Mesendoderm (in vitro differentiated cells): Measurements from ENCODE around the gene ANKHD1.
"Not testable (repeated sequence)": the region's sequence is repeated elsewhere in the genome, so short reads cannot be mapped to it uniquely, and the experiment has no call there.

Source experiments
- DNase-seq: peaks from one replicate; pipeline ENCODE4 v3.0.0; 2013
- H2AK5ac ChIP-seq: 2 replicates; pipeline ENCODE4 v1.6.1; 2013; ENCODE audit warnings: low read length, inconsistent platforms
- H2BK120ac ChIP-seq: 2 replicates; pipeline ENCODE4 v1.6.1; 2013; ENCODE audit warnings: low read depth, mild to moderate bottlenecking, low read length, moderate library complexity, mixed read lengths
- H2BK15ac ChIP-seq: replicated peaks from 2 replicates; pipeline ENCODE4 v1.6.1; 2013; ENCODE audit warnings: low read depth, mild to moderate bottlenecking, moderate library complexity
- H2BK5ac ChIP-seq: 2 replicates; pipeline ENCODE4 v1.6.1; 2013; ENCODE audit warnings: low read length, inconsistent platforms
- H3K18ac ChIP-seq: 2 replicates; pipeline ENCODE4 v1.6.1; 2013; ENCODE audit warnings: mild to moderate bottlenecking, low read length, mixed read lengths
- H3K23ac ChIP-seq: one replicate; pipeline ENCODE4 v1.6.1; 2013; ENCODE audit warnings: low read length
- H3K27ac ChIP-seq: 2 replicates; pipeline ENCODE4 v1.5.1; 2013; ENCODE audit warnings: low read depth, mild to moderate bottlenecking, inconsistent platforms, low read length, moderate library complexity
- H3K27me3 ChIP-seq: 2 replicates; pipeline ENCODE4 v1.6.1; 2013; ENCODE audit warnings: low read length, control low read depth, mild to moderate bottlenecking, inconsistent platforms; ENCODE audit not compliant: insufficient read depth, poor library complexity
- H3K36me3 ChIP-seq: 2 replicates; pipeline ENCODE4 v1.6.1; 2013; ENCODE audit warnings: low read length, inconsistent platforms; ENCODE audit not compliant: control insufficient read depth, insufficient read depth
- H3K4ac ChIP-seq: one replicate; pipeline ENCODE4 v1.6.1; 2013; ENCODE audit warnings: low read depth, mild to moderate bottlenecking, low read length, moderate library complexity
- H3K4me1 ChIP-seq: 2 replicates; pipeline ENCODE4 v1.6.1; 2013; ENCODE audit warnings: low read depth, low read length, inconsistent platforms; ENCODE audit not compliant: control insufficient read depth
- H3K4me2 ChIP-seq: 2 replicates; pipeline ENCODE4 v1.6.1; 2013; ENCODE audit warnings: low read length
- H3K4me3 ChIP-seq: 2 replicates; pipeline ENCODE4 v1.5.1; 2013; ENCODE audit warnings: mild to moderate bottlenecking, low read length
- H3K56ac ChIP-seq: one replicate; pipeline ENCODE4 v1.6.1; 2013; ENCODE audit warnings: low read length
- H3K79me1 ChIP-seq: 2 replicates; pipeline ENCODE4 v1.6.1; 2013; ENCODE audit warnings: low read length, inconsistent platforms
- H3K79me2 ChIP-seq: 2 replicates; pipeline ENCODE4 v1.6.1; 2013; ENCODE audit warnings: mild to moderate bottlenecking, low read length; ENCODE audit not compliant: control insufficient read depth, insufficient read depth
- H3K9ac ChIP-seq: 2 replicates; pipeline ENCODE4 v1.6.1; 2013; ENCODE audit warnings: low read length, inconsistent platforms
- H4K5ac ChIP-seq: one replicate; pipeline ENCODE4 v1.6.1; 2013; ENCODE audit warnings: low read length
- H4K8ac ChIP-seq: one replicate; pipeline ENCODE4 v1.6.1; 2013; ENCODE audit warnings: low read depth, mild to moderate bottlenecking, control low read depth, low read length, moderate library complexity
- WGBS: extraction: QIAGEN DNeasy Blood & Tissue Kit; methylation state at CpG from one replicate; pipeline ENCODE4 v1.1.7; 2013; ENCODE audit warnings: low lambda C conversion rate, missing lambda C conversion rate; ENCODE audit not compliant: insufficient coverage; ENCODE audit errors: extremely low coverage; 5-methylcytosine and 5-hydroxymethylcytosine counted together

The ANKHD1 gene

DNA sequence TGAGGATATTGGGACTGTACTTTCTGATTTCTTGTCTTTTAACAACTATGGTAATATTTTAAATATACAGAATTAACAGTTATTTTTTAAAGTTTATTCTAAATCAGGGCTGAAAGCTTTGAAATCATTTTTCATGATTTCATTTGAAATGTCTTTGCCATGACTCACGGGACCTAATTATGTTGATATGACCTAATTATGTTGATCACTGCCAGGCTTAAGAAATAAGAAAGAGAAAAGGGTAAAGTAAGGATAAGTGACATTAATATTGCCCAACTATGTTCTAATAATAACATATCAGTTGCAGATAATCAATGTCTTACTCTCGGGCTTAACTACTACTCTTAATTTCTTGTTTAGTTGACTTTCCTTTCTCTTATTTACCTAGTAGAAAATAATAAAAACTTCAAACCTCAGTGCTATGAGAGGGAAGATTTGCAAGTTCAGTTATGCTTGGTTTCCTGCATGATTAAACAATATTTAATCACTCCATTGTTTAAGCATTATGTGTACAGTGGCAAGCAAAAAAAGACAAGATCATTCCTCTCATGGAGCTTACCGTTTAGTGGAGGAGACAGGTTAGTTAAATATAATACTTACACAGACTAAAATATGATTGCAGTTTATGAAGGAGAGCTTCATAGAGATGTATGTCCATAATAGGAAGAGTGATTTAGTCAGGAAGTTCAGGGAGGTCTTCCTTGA, 78.8 kb downstream of the ANKHD1 start:
- H3K27ac ChIP-seq: no peak overlapping the region
- no peak overlapping the region for H4K8ac ChIP-seq
- H2BK15ac ChIP-seq: no peak overlapping the region
- no peaks in the 10 kb centered on the region for H3K79me2 ChIP-seq
- no peak for DNase-seq
- H3K18ac ChIP-seq: no peak overlapping the region
- no peak overlapping the region for H3K4me3 ChIP-seq
- no peak overlapping the region for H3K23ac ChIP-seq
- H3K27me3 ChIP-seq: no peaks in the 10 kb centered on the region
- no peak overlapping the region for H3K56ac ChIP-seq
- H4K5ac ChIP-seq: no peak overlapping the region
- WGBS: no CpG with 5 or more reads among the region's 3 CpGs
- no peak overlapping the region for H2BK120ac ChIP-seq
- H3K4me1 ChIP-seq: no peaks in the 10 kb centered on the region
- no peak overlapping the region for H3K9ac ChIP-seq
- H3K4me2 ChIP-seq: no peak overlapping the region
- H2BK5ac ChIP-seq: no peak overlapping the region
- H2AK5ac ChIP-seq: no peak overlapping the region
- H3K79me1 ChIP-seq: no peaks in the 10 kb centered on the region
- H3K4ac ChIP-seq: no peak overlapping the region
- no peaks in the 10 kb centered on the region for H3K36me3 ChIP-seq

DNA sequence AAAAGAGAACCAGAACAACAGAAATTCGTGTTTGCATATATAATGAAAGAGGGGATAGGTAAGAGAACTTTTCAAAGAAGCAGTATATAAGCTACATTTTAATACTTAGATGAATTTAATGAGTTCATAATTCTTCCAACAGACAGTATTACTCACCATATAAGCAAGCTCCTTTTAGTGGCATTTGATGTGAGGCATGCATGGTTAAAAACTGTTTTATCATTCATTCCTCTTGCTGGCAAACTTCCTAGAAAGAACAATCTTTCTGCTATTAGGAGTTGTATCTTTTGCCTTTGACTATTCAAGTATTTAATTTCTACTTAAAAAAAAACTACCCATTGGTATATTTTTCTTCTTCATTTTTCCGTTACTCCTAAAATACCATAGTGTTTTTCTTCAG, 80.1 kb downstream of the ANKHD1 start:
- Histone ChIP-seq H2BK5ac (no peak overlapping the region), H3K27me3 (no peaks in the 10 kb centered on the region), H3K36me3 (no peaks in the 10 kb centered on the region), H3K79me1 (no peaks in the 10 kb centered on the region), H4K8ac (no peak overlapping the region), H3K18ac (no peak overlapping the region), H3K9ac (no peak overlapping the region), H3K4me2 (no peak overlapping the region), H3K4me1 (no peaks in the 10 kb centered on the region), H2BK15ac (no peak overlapping the region), H3K23ac (no peak overlapping the region), H3K4ac (no peak overlapping the region), H3K4me3 (no peak overlapping the region), H2AK5ac (no peak overlapping the region), H4K5ac (no peak overlapping the region), H2BK120ac (no peak overlapping the region), H3K27ac (no peak overlapping the region), H3K56ac (no peak overlapping the region), H3K79me2 (no peaks in the 10 kb centered on the region)
- DNase-seq: no peak
- no CpG with 5 or more reads among the region's 2 CpGs for WGBS

DNA sequence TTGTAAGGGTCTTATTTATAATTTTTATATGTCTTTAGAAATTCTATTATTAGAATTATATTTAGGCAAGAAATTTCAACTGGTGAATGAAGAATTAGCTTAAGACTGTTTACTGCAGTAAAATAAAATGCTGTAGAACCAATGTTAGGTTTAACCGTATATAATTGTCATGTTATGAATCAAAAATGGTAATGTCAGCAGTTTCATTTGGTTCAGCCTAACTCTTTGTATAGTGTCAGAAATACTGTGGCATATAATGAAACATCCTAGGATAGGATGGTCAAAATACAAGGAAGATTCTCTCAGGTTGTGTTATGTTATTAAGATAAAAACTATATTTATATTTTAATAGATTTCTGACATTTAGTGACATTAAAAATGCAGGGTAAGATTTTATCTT, 81.4 kb downstream of the ANKHD1 start:
- no peak overlapping the region for H4K8ac ChIP-seq
- no peak overlapping the region for H3K4ac ChIP-seq
- H3K18ac ChIP-seq: no peak overlapping the region
- no peak overlapping the region for H2BK5ac ChIP-seq
- no peak overlapping the region for H2BK120ac ChIP-seq
- no peak overlapping the region for H2AK5ac ChIP-seq
- no peaks in the 10 kb centered on the region for H3K36me3 ChIP-seq
- no CpG with 5 or more reads among the region's 1 CpG for WGBS
- H3K4me1 ChIP-seq: no peaks in the 10 kb centered on the region
- H3K9ac ChIP-seq: no peak overlapping the region
- H3K56ac ChIP-seq: no peak overlapping the region
- no peak overlapping the region for H4K5ac ChIP-seq
- no peaks in the 10 kb centered on the region for H3K79me2 ChIP-seq
- no peak overlapping the region for H2BK15ac ChIP-seq
- H3K27ac ChIP-seq: no peak overlapping the region
- no peak overlapping the region for H3K4me2 ChIP-seq
- H3K79me1 ChIP-seq: no peaks in the 10 kb centered on the region
- H3K23ac ChIP-seq: no peak overlapping the region
- H3K27me3 ChIP-seq: no peaks in the 10 kb centered on the region
- H3K4me3 ChIP-seq: no peak overlapping the region
- DNase-seq: no peak

DNA sequence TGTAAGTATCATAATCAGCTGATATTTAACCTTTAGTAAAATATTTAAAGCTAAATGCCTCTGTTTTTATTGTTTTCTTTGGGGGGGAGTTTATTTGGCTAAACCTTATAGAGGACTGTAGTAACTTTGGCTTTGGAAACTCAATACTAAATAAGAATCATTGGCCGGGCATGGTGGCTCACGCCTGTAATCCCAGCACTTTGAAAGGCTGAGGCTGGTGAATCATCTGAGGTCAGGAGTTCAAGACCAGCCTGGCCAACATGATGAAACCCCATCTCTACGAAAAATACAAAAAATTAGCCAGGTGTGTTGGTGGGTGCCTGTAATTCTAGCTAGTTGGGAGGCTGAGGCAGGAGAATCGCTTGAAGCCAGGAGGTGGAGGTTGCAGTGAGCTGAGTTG, 86.5 kb downstream of the ANKHD1 start:
- not testable (repeated sequence) for H3K36me3 ChIP-seq, H3K4me1 ChIP-seq, H2BK5ac ChIP-seq, H3K9ac ChIP-seq, H3K27me3 ChIP-seq, H2BK120ac ChIP-seq, H3K56ac ChIP-seq, H2AK5ac ChIP-seq, H4K5ac ChIP-seq, H4K8ac ChIP-seq, H3K23ac ChIP-seq, H3K4me3 ChIP-seq, DNase-seq, H3K4ac ChIP-seq, H2BK15ac ChIP-seq, H3K4me2 ChIP-seq, H3K18ac ChIP-seq, H3K79me1 ChIP-seq, H3K79me2 ChIP-seq, H3K27ac ChIP-seq
- no CpG with 5 or more reads among the region's 4 CpGs for WGBS

DNA sequence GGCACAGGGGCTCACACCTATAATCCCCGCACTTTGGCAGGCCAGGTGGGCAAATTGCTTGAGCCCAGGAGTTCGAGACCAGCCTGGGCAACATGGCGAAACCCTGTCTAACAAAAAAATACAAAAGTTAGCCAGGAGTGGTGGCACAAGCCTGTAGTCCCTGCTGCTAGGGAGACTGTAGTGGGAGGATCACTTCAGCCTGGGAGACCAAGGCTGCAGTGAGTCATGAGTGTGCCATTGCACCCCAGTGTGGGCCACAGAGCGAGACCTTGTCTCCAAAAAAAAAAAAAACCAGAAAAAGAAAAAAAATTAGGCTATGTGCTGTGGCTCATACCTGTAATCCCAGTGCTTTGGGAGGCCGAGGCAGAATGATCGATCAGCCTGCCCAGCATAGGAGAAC, 87.3 kb downstream of the ANKHD1 start:
- Histone ChIP-seq H3K27ac (no peak overlapping the region), H3K4ac (no peak overlapping the region), H3K4me3 (no peak overlapping the region), H3K79me1 (no peaks in the 10 kb centered on the region), H3K79me2 (no peaks in the 10 kb centered on the region), H4K8ac (no peak overlapping the region), H2BK15ac (no peak overlapping the region), H2BK120ac (no peak overlapping the region), H3K18ac (no peak overlapping the region), H3K56ac (no peak overlapping the region), H2BK5ac (no peak overlapping the region), H2AK5ac (no peak overlapping the region), H3K4me2 (no peak overlapping the region), H4K5ac (no peak overlapping the region), H3K4me1 (no peaks in the 10 kb centered on the region), H3K23ac (no peak overlapping the region), H3K9ac (no peak overlapping the region), H3K27me3 (no peaks in the 10 kb centered on the region), H3K36me3 (no peaks in the 10 kb centered on the region)
- no CpG with 5 or more reads among the region's 6 CpGs for WGBS
- DNase-seq: peak; percentile 6

DNA sequence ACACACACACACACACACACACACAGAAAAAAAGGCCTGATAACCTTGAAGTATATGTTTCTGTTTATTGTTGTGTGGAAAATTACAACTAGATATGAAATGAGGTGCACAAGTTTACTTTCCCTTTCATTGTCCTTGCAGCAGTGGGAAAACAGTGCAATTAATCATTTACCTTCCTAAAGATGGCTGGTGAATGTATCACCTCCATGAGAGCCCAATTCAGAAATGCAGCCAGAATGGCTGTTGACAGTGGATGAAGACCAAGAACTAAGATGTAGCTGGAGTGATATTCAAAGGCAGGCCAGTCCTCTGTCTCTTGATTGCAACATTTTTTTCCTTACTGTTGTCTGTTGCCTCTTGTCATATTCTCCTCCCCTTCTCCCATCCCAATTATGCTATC, 96.3 kb downstream of the ANKHD1 start:
- Histone ChIP-seq H3K4me1 (no peaks in the 10 kb centered on the region), H2BK120ac (no peak overlapping the region), H3K27me3 (no peaks in the 10 kb centered on the region), H4K8ac (no peak overlapping the region), H3K9ac (no peak overlapping the region), H3K36me3 (peaks cover 1% of the 10 kb centered on the region), H2BK5ac (no peak overlapping the region), H3K4me3 (no peak overlapping the region), H3K79me1 (no peaks in the 10 kb centered on the region), H2BK15ac (no peak overlapping the region), H3K4ac (no peak overlapping the region), H3K27ac (no peak overlapping the region), H3K4me2 (no peak overlapping the region), H3K23ac (no peak overlapping the region), H3K18ac (no peak overlapping the region), H4K5ac (no peak overlapping the region), H2AK5ac (no peak overlapping the region), H3K56ac (no peak overlapping the region), H3K79me2 (no peaks in the 10 kb centered on the region)
- no peak for DNase-seq
